ENCODE measurements around the gene ERCC6L2. TPM values are rescaled to one million over a fixed set of nuclear protein-coding genes. Genes with fewer than 3 reads are reported as not detected.

The ERCC6L2 gene
- total and polyA plus RNA-seq, 2 of the 8 experiments (the other 6 are each of a cell fraction or from before 2014, with no cell fraction given) = 9.8 to 50.0 TPM

DNA sequence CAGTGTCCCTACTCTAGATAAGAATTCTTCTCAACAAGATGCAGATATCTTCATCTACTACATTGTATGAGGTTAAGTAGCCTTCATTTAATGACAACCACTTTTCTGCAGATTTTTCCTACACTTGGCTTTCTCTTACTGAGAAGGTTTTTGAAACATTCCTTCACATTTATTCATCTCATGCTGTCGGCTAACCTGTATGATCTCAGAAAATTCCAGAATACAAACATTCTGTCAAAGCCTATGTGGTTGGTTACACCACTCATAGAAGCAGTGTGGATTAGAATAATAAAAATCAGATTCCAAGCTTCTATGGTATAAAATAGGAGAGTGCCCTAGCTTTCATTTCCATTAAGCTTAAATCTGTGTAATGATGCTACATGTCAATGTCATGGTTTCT lies 39.4 kb upstream of the ERCC6L2 start:
- H3K9me3 ChIP-seq (ENCODE audit: insufficient read depth in 2 of 2, low read depth in 1 of 2, low read length in 1 of 2) = no peaks in the 10 kb centered on the region
- H3K4me3 ChIP-seq (ENCODE audit: extremely low read depth in 1 of 4, insufficient read depth in 2 of 4, low read depth in 3 of 4, low read length in 4 of 4) = no peak overlapping the region
- H3K27me3 ChIP-seq (replicated peaks in 1 of 4; ENCODE audit: control insufficient read depth in 3 of 4, extremely low read depth in 1 of 4, insufficient read depth in 3 of 4, low read length in 3 of 4) = no peaks in the 10 kb centered on the region
- no peak overlapping the region for H3K14ac ChIP-seq (ENCODE audit: insufficient read length)
- no peak for FAIRE-seq
- 86% methylated on average over 1 of the region's 1 CpG; no CpG with 5 or more reads in 1 of the 2 experiments for WGBS, 2 experiments (ENCODE audit: extremely low coverage in 1 of 2, insufficient coverage in 1 of 2, insufficient read length in 1 of 2, insufficient replicate concordance in 2 of 2, low coverage in 1 of 2, low lambda C conversion rate in 2 of 2, missing lambda C conversion rate in 1 of 2)
- no peak overlapping the region for H2AFZ ChIP-seq (ENCODE audit: low read length)
- no peaks in the 10 kb centered on the region for H4K20me1 ChIP-seq (replicated peaks in 1 of 2; ENCODE audit: control insufficient read depth in 1 of 2, insufficient read depth in 2 of 2, low read length in 2 of 2)
- no peak overlapping the region for H3K18ac ChIP-seq (ENCODE audit: extremely low read depth, low read length)
- no peak overlapping the region for H2BK5ac ChIP-seq (ENCODE audit: low read depth, low read length)
- H3K79me1 ChIP-seq (ENCODE audit: low read depth, low read length) = no peaks in the 10 kb centered on the region
- no peak overlapping the region for H3K4ac ChIP-seq (replicated peaks; ENCODE audit: insufficient read length, low read depth, low read length)
- H4K8ac ChIP-seq (ENCODE audit: extremely low read depth, insufficient read depth, low read length) = no peak overlapping the region
- no peak overlapping the region for H4K5ac ChIP-seq (ENCODE audit: insufficient read length, low read depth, low read length)
- no peak overlapping the region for H2BK20ac ChIP-seq (ENCODE audit: low read length)
- H2AK5ac ChIP-seq (ENCODE audit: low read depth, low read length) = no peak overlapping the region
- ChIA-PET POLR2A (ENCODE audit: partially characterized antibody) (no interaction called here), CTCF (ENCODE audit: partially characterized antibody) (no interaction called here)
- H3K23ac ChIP-seq (ENCODE audit: insufficient read length) = no peak overlapping the region
- H3K4me2 ChIP-seq (ENCODE audit: insufficient read depth in 1 of 2, low read depth in 2 of 2, low read length in 2 of 2) = no peak overlapping the region
- H3K9ac ChIP-seq (replicated peaks in 1 of 4; ENCODE audit: extremely low read depth in 1 of 4, low read depth in 3 of 4, low read length in 3 of 4) = no peak overlapping the region
- H3K79me2 ChIP-seq (ENCODE audit: control insufficient read depth in 1 of 2, insufficient read depth in 2 of 2, low read length in 2 of 2) = no peaks in the 10 kb centered on the region
- H2BK120ac ChIP-seq (replicated peaks; ENCODE audit: low read depth, low read length) = no peak overlapping the region
- DNase-seq (ENCODE audit: low read depth in 1 of 2, low spot score in 2 of 2) = no peak
- H3K36me3 ChIP-seq (ENCODE audit: control insufficient read depth in 2 of 4, insufficient read depth in 4 of 4, low read length in 3 of 4) = no peaks in the 10 kb centered on the region
- no peak overlapping the region for H3K56ac ChIP-seq (replicated peaks; ENCODE audit: insufficient read length, low read depth, low read length)
- H2BK12ac ChIP-seq (ENCODE audit: low read depth, low read length) = no peak overlapping the region
- H3K27ac ChIP-seq (ENCODE audit: low read depth, low read length) = no peak overlapping the region
- H4K91ac ChIP-seq (replicated peaks; ENCODE audit: insufficient read length, low read length) = no peak overlapping the region
- H2BK15ac ChIP-seq (ENCODE audit: low read length) = no peak overlapping the region
- H3K4me1 ChIP-seq (replicated peaks in 1 of 4; ENCODE audit: control insufficient read depth in 3 of 4, insufficient read depth in 4 of 4, low read length in 3 of 4) = no peaks in the 10 kb centered on the region
- no peaks in the 10 kb centered on the region for H3K23me2 ChIP-seq (ENCODE audit: low read depth, low read length)
- no peak for TF ChIP-seq BRCA1 (IDR thresholded peaks at IDR 0.05; ENCODE audit: low read depth, low read length)
- no peak for TF ChIP-seq POLR2AphosphoS5 (IDR thresholded peaks at IDR 0.05; ENCODE audit: low read depth, low read length)
- no peak for TF ChIP-seq SRF (IDR thresholded peaks at IDR 0.05; ENCODE audit: low read depth, low read length)
- no peak for TF ChIP-seq EGR1 (IDR thresholded peaks at IDR 0.05; ENCODE audit: borderline replicate concordance, low read depth, low read length)
- no peak for TF ChIP-seq TAF1 (IDR thresholded peaks at IDR 0.05; ENCODE audit: low read depth, low read length)
- TF ChIP-seq SAP30 (IDR thresholded peaks at IDR 0.05; ENCODE audit: insufficient read depth, insufficient replicate concordance, low read length) = no peak
- no peak for TF ChIP-seq GTF2F1 (IDR thresholded peaks at IDR 0.05; ENCODE audit: borderline replicate concordance, low read depth, low read length)
- TF ChIP-seq JUN (IDR thresholded peaks at IDR 0.05; ENCODE audit: low read depth, low read length) = no peak
- TF ChIP-seq NRF1 (IDR thresholded peaks at IDR 0.05; ENCODE audit: low read depth, low read length) = no peak
- TF ChIP-seq, protein P1, sequence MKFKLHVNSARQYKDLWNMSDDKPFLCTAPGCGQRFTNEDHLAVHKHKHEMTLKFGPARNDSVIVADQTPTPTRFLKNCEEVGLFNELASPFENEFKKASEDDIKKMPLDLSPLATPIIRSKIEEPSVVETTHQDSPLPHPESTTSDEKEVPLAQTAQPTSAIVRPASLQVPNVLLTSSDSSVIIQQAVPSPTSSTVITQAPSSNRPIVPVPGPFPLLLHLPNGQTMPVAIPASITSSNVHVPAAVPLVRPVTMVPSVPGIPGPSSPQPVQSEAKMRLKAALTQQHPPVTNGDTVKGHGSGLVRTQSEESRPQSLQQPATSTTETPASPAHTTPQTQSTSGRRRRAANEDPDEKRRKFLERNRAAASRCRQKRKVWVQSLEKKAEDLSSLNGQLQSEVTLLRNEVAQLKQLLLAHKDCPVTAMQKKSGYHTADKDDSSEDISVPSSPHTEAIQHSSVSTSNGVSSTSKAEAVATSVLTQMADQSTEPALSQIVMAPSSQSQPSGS (IDR thresholded peaks at IDR 0.05; ENCODE audit: low read length) = no peak
- no peak for TF ChIP-seq SIX5 (IDR thresholded peaks at IDR 0.05; ENCODE audit: low read depth, low read length)
- no peak for TF ChIP-seq SUZ12 (IDR thresholded peaks at IDR 0.05; ENCODE audit: low read length)
